H9 (cell line): ENCODE data around the gene ATP8A2. TPM values are rescaled to one million over a fixed set of nuclear protein-coding genes. Genes with fewer than 3 reads are reported as not detected.

Experiments used
- DNase-seq: peaks from one replicate; pipeline ENCODE4 v3.0.0-alpha.2; 2017
- H2AFZ ChIP-seq: one replicate; pipeline ENCODE4 v1.6.1; 2013; ENCODE audit warnings: mild to moderate bottlenecking, low read length, control low read depth, moderate library complexity
- H2AK5ac ChIP-seq: 2 replicates; pipeline ENCODE4 v1.6.1; 2013; ENCODE audit warnings: low read length, control low read depth, mixed read lengths; ENCODE audit not compliant: insufficient read length
- H2BK120ac ChIP-seq: one replicate; pipeline ENCODE4 v1.6.1; 2013; ENCODE audit warnings: low read depth, mild to moderate bottlenecking, low read length, control low read depth, inconsistent platforms; ENCODE audit not compliant: poor library complexity, severe bottlenecking
- H2BK12ac ChIP-seq: 2 replicates; pipeline ENCODE4 v1.6.1; 2013; ENCODE audit warnings: low read length, control low read depth, mixed read lengths, low read depth; ENCODE audit not compliant: insufficient read length
- H2BK15ac ChIP-seq: 2 replicates; pipeline ENCODE4 v1.6.1; 2013; ENCODE audit warnings: low read depth, low read length, control low read depth
- H2BK20ac ChIP-seq: one replicate; pipeline ENCODE4 v1.6.1; 2013; ENCODE audit warnings: low read depth, mild to moderate bottlenecking, low read length, control low read depth, inconsistent platforms; ENCODE audit not compliant: poor library complexity, severe bottlenecking
- H2BK5ac ChIP-seq: 2 replicates; pipeline ENCODE4 v1.6.1; 2013; ENCODE audit warnings: low read length, control low read depth, mixed read lengths; ENCODE audit not compliant: insufficient read length
- H3K14ac ChIP-seq: 2 replicates; pipeline ENCODE4 v1.6.1; 2013; ENCODE audit warnings: low read length, control low read depth; ENCODE audit not compliant: insufficient read depth
- H3K18ac ChIP-seq: 2 replicates; pipeline ENCODE4 v1.6.1; 2013; ENCODE audit warnings: low read depth, mild to moderate bottlenecking, mixed read lengths, low read length, control low read depth; ENCODE audit not compliant: insufficient read length
- H3K23ac ChIP-seq: 2 replicates; pipeline ENCODE4 v1.6.1; 2013; ENCODE audit warnings: low read length, control low read depth, mixed read lengths, low read depth; ENCODE audit not compliant: insufficient read length
- H3K23me2 ChIP-seq: 2 replicates; pipeline ENCODE4 v1.6.1; 2013; ENCODE audit warnings: low read depth, mild to moderate bottlenecking, mixed read lengths, low read length, control low read depth; ENCODE audit not compliant: insufficient read length, poor library complexity, severe bottlenecking
- H3K27ac ChIP-seq: 2 replicates; pipeline ENCODE4 v1.5.1; 2013; ENCODE audit warnings: low read length, control low read depth, mixed read lengths, low read depth; ENCODE audit not compliant: insufficient read length
- H3K27me3 ChIP-seq: 2 replicates; pipeline ENCODE4 v1.6.1; 2013; ENCODE audit warnings: low read length, control low read depth, inconsistent platforms; ENCODE audit not compliant: insufficient read depth
- H3K4ac ChIP-seq: 2 replicates; pipeline ENCODE4 v1.6.1; 2013; ENCODE audit warnings: low read depth, mild to moderate bottlenecking, control low read depth, inconsistent platforms, low read length, moderate library complexity
- H3K4me1 ChIP-seq: 2 replicates; pipeline ENCODE4 v1.6.1; 2013; ENCODE audit warnings: low read length, control low read depth, inconsistent platforms; ENCODE audit not compliant: insufficient read depth
- H3K4me2 ChIP-seq: 2 replicates; pipeline ENCODE4 v1.6.1; 2013; ENCODE audit warnings: low read length, control low read depth, mixed read lengths; ENCODE audit not compliant: insufficient read length, insufficient read depth
- H3K56ac ChIP-seq: 2 replicates; pipeline ENCODE4 v1.6.1; 2013; ENCODE audit warnings: low read depth, mild to moderate bottlenecking, mixed read lengths, low read length, control low read depth; ENCODE audit not compliant: insufficient read length
- H3K79me1 ChIP-seq: 2 replicates; pipeline ENCODE4 v1.6.1; 2013; ENCODE audit warnings: low read depth, mild to moderate bottlenecking, moderate library complexity, low read length, control low read depth, inconsistent platforms; ENCODE audit not compliant: insufficient read depth, poor library complexity, severe bottlenecking
- H3K79me2 ChIP-seq: 2 replicates; pipeline ENCODE4 v1.6.1; 2013; ENCODE audit warnings: low read length, control low read depth, inconsistent platforms; ENCODE audit not compliant: insufficient read depth
- H3K9ac ChIP-seq: 2 replicates; pipeline ENCODE4 v1.6.1; 2013; ENCODE audit warnings: low read length, control low read depth, mixed read lengths; ENCODE audit not compliant: insufficient read length; ENCODE audit errors: extremely low read depth
- H3K9me3 ChIP-seq: one replicate; pipeline ENCODE4 v1.6.1; 2013; ENCODE audit warnings: low read depth, low read length, inconsistent platforms; ENCODE audit not compliant: control insufficient read depth
- H3T11ph ChIP-seq: one replicate; pipeline ENCODE4 v1.6.1; 2013; ENCODE audit warnings: mild to moderate bottlenecking, low read length, control low read depth, inconsistent platforms
- H4K20me1 ChIP-seq: one replicate; pipeline ENCODE4 v1.6.1; 2013; ENCODE audit not compliant: control insufficient read depth, insufficient read length, insufficient read depth
- H4K5ac ChIP-seq: 2 replicates; pipeline ENCODE4 v1.6.1; 2013; ENCODE audit warnings: low read depth, mild to moderate bottlenecking, mixed read lengths, low read length, control low read depth; ENCODE audit not compliant: insufficient read length
- H4K8ac ChIP-seq: replicated peaks from 2 replicates; pipeline ENCODE4 v1.6.1; 2013; ENCODE audit warnings: low read length, control low read depth, mixed read lengths, low read depth; ENCODE audit not compliant: insufficient read length
- H4K91ac ChIP-seq: 2 replicates; pipeline ENCODE4 v1.6.1; 2013; ENCODE audit warnings: low read depth, mild to moderate bottlenecking, moderate library complexity, mixed read lengths, low read length, control low read depth; ENCODE audit not compliant: insufficient read length
- H3K27ac Mint-ChIP-seq, 3 experiments: 2 replicates in 2 of 3; 3 replicates in 1 of 3; pipeline ENCODE4 v1.8.0; 2020 to 2021; ENCODE audit warnings: mixed read lengths in 3 of 3, mild to moderate bottlenecking in 1 of 3, moderate library complexity in 1 of 3
- H3K27me3 Mint-ChIP-seq: 2 replicates; pipeline ENCODE4 v1.8.0; 2021; ENCODE audit warnings: low read depth, mild to moderate bottlenecking, moderate library complexity, mixed read lengths
- H3K36me3 Mint-ChIP-seq, 3 experiments: 2 replicates in 2 of 3; 3 replicates in 1 of 3; pipeline ENCODE4 v1.8.0; 2020 to 2021; ENCODE audit warnings: low read depth in 3 of 3, mixed read lengths in 3 of 3; ENCODE audit not compliant: insufficient read depth in 1 of 3
- H3K4me1 Mint-ChIP-seq, 2 experiments: 2 replicates each; pipeline ENCODE4 v1.8.0; 2020; ENCODE audit warnings: mixed read lengths in 2 of 2
- H3K4me3 Mint-ChIP-seq, 2 experiments: 2 replicates in 1 of 2; 3 replicates in 1 of 2; pipeline ENCODE4 v1.8.0; 2020 to 2021; ENCODE audit warnings: mild to moderate bottlenecking in 2 of 2, mixed read lengths in 2 of 2, moderate library complexity in 1 of 2
- H3K9me3 Mint-ChIP-seq, 2 experiments: 2 replicates in 1 of 2; 3 replicates in 1 of 2; pipeline ENCODE4 v1.8.0; 2020; ENCODE audit warnings: mild to moderate bottlenecking in 2 of 2, mixed read lengths in 2 of 2, moderate library complexity in 1 of 2
- CTCF ChIP-seq: fragments of 200-600 bp; sonication (generic); conservative IDR thresholded peaks from 3 replicates; pipeline ENCODE4 v1.8.0; 2021; ENCODE audit warnings: antibody characterized with exemption, mild to moderate bottlenecking
- WGBS: extraction: QIAGEN DNeasy Blood & Tissue Kit; methylation state at CpG from one replicate; pipeline ENCODE4 v1.1.7; 2013; ENCODE audit warnings: missing lambda C conversion rate, low lambda C conversion rate, mixed read lengths; ENCODE audit not compliant: insufficient read length; ENCODE audit errors: extremely low coverage; 5-methylcytosine and 5-hydroxymethylcytosine counted together
- total RNA-seq: library from RNA; stranded (reverse); gene quantifications from 2 replicates; pipeline ENCODE4 v1.2.1, GENCODE V29; 2021

The ATP8A2 gene
- total RNA-seq, 1 experiment from 2014 or later, result 18.2 TPM

DNA sequence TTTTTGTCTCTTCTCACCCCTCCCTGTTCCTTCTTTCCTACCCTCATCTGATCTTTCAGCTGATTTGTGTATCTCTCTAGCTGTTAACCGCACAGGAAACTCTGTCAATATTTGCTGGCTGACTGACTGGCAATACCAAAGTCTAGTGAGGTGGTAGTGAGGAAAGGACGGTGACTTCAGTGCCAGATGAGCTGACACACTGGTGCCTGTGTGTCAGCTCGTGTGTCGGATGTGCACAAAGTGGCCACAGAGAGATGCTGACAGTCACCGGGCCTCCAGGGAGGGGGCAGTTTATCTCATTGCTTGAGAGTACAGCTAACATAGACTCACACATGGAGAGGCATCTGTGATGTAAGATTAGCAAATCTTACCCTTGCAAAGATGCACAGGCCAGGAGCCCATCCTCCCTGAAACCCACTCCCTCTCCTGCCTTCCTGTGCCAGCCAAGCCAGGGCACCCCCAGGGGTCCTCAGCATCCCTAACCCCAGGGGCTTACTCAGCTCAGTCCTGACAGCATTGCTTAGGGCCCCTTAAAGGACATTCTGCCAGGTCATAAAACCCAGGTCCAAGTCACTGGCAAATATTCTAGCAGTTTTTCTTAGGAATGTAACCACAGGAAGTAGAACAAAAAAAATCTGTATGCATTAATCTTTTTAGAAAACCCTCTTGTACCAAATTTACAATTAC lies 599.8 kb downstream of the ATP8A2 start:
- no peak for DNase-seq

More for the DNA sequence above, 599.8 kb downstream of the ATP8A2 start:
- Histone ChIP-seq H4K5ac (no peak overlapping the region), H2AFZ (no peak overlapping the region), H3K4me1 (peaks cover 3% of the 10 kb centered on the region; the same call in 1 of the 2 replicates), H3K56ac (no peak overlapping the region), H3K23ac (no peak overlapping the region), H3K23me2 (no peaks in the 10 kb centered on the region), H4K20me1 (no peaks in the 10 kb centered on the region), H3K9me3 (no peaks in the 10 kb centered on the region), H2BK20ac (no peak overlapping the region), H3K27me3 (no peaks in the 10 kb centered on the region), H4K8ac (no peak overlapping the region), H3K79me1 (no peaks in the 10 kb centered on the region), H3K79me2 (no peaks in the 10 kb centered on the region), H4K91ac (no peak overlapping the region), H2BK12ac (no peak overlapping the region), H3K4ac (no peak overlapping the region), H3K9ac (no peak overlapping the region), H3K27ac (no peak overlapping the region), H3K18ac (no peak overlapping the region), H2BK5ac (no peak overlapping the region), H2BK120ac (no peak overlapping the region), H3T11ph (no peak overlapping the region), H3K4me2 (no peak overlapping the region), H2BK15ac (no peak overlapping the region), H2AK5ac (no peak overlapping the region), H3K14ac (no peak overlapping the region)
- no peak for TF ChIP-seq CTCF
- no CpG with 5 or more reads among the region's 5 CpGs for WGBS
- no peak overlapping the region for H3K4me3 Mint-ChIP-seq
- H3K27ac Mint-ChIP-seq, result no peak overlapping the region; a peak in 1 of 7 replicates
- H3K9me3 Mint-ChIP-seq, result no peaks in the 10 kb centered on the region; a peak in 1 of 5 replicates
- peaks cover 51 to 74% of the 10 kb centered on the region in 2 experiments for H3K4me1 Mint-ChIP-seq
- H3K36me3 Mint-ChIP-seq, result peaks cover 0 to 5% (median 2%) of the 10 kb centered on the region in 3 experiments; a peak in 4 of 7 replicates
- peaks cover 2% of the 10 kb centered on the region for H3K27me3 Mint-ChIP-seq
